Mesodermal cell (in vitro differentiated cells): ENCODE results near the gene LTBP2.
"Not testable (repeated sequence)": the region's sequence is repeated elsewhere in the genome, so short reads cannot be mapped to it uniquely, and the experiment has no call there.

Experiments
- H3K27ac ChIP-seq: 2 replicates; pipeline ENCODE4 v1.7.0; 2013; ENCODE audit warnings: mild to moderate bottlenecking, low read depth, low read length, moderate library complexity; ENCODE audit not compliant: severe bottlenecking
- H3K36me3 ChIP-seq: 2 replicates; pipeline ENCODE4 v1.7.1; 2013; ENCODE audit warnings: mild to moderate bottlenecking, low read length, moderate library complexity; ENCODE audit not compliant: control insufficient read depth, insufficient read depth
- H3K4me1 ChIP-seq: one replicate; pipeline ENCODE4 v1.7.1; 2013; ENCODE audit warnings: mild to moderate bottlenecking, low read length; ENCODE audit not compliant: insufficient read depth, control insufficient read depth, poor library complexity, severe bottlenecking
- H3K4me3 ChIP-seq: 2 replicates; pipeline ENCODE4 v1.7.0; 2013; ENCODE audit warnings: low read length, control low read depth, mild to moderate bottlenecking; ENCODE audit not compliant: insufficient read depth, poor library complexity, severe bottlenecking; ENCODE audit errors: extremely low read depth
- H3K9me3 ChIP-seq: 2 replicates; pipeline ENCODE4 v1.7.1; 2013; ENCODE audit warnings: mild to moderate bottlenecking, low read length, moderate library complexity; ENCODE audit not compliant: control insufficient read depth
- WGBS, 2 experiments: methylation state at CpG; one replicate each; pipeline ENCODE4 v1.1.5; 2013; ENCODE audit warnings: missing lambda C conversion rate in 2 of 2; ENCODE audit not compliant: insufficient coverage in 2 of 2; 5-methylcytosine and 5-hydroxymethylcytosine counted together

LTBP2 gene

GRCh38 chr14:74459289-74459946 is 152.6 kb downstream of the LTBP2 start:
- Histone ChIP-seq H3K4me1 (no peaks in the 10 kb centered on the region), H3K27ac (no peak overlapping the region), H3K4me3 (no peak overlapping the region), H3K9me3 (peaks cover 7% of the 10 kb centered on the region), H3K36me3 (no peaks in the 10 kb centered on the region)
- 76 to 83% methylated on average over 6 to 9 of the region's 10 CpGs for WGBS, 2 experiments

DNA sequence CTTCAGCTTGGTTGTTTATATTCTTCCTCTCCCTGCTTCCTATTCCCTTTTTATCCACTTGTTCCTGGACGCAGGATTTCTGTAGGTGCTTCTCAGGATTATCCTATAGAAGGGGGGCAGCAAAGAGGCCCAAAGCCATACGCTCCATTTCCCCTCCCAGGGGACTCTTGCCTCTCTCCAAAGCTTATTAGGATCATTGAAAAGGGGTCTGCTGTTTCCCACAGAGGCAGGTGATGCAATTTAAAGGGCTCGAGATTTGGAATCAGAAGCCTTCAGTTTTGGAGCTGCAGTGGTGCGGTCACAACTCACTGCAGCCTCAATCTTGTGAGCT is 154.5 kb downstream of the LTBP2 start:
- H3K4me3 ChIP-seq = no peak overlapping the region
- WGBS, 2 experiments = 84 to 100% methylated on average over 3 to 4 of the region's 4 CpGs
- no peak overlapping the region for H3K27ac ChIP-seq
- no peaks in the 10 kb centered on the region for H3K36me3 ChIP-seq
- peaks cover 7% of the 10 kb centered on the region for H3K9me3 ChIP-seq
- H3K4me1 ChIP-seq = no peaks in the 10 kb centered on the region

DNA sequence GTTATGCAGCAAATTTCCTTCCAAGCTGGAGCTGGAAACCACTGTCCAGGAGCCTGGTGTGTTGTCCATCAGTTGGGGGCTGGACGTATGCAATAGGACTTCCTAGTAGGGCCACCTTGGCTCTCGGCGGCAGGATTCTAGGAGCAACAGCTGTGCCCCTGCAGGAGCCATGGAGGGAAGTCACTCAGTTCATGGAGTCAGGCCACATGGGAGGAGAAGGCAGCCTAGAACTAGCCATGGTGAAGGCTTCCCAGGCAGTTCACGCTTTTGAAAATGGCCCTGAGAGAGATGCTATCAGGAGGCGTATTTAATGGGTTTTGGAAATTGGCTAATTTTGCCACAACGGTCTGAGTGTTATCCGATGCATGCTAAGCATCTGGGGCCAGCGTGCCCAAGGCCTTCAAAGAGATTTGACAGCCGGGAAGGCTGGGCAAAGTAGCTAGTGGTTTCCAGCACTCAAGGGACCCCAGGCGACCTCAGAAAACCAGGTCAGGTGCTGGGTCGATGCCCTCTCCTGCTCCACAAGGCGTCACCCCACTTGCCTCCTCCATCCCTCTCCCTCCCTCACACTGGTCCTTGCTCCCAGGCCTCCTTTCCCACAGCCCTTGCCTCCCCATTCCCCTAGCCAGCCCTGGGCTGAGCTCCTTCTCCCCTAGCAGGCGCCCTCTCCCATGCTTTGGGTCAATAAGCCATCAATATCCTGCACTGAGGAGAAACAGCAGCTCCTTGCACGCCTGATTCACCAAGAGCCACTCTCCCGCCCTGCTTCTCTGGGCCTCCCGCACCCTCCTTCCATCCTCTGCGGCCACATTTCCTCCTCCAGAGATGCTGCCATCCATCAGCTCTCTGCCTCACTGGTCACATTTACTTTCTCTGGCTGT is 155.1 kb downstream of the LTBP2 start:
- Histone ChIP-seq H3K9me3 (peaks cover 7% of the 10 kb centered on the region), H3K4me1 (no peaks in the 10 kb centered on the region), H3K36me3 (no peaks in the 10 kb centered on the region), H3K27ac (no peak overlapping the region), H3K4me3 (no peak overlapping the region)
- WGBS, 2 experiments = 89 to 91% methylated on average over 16 to 17 of the region's 17 CpGs

DNA sequence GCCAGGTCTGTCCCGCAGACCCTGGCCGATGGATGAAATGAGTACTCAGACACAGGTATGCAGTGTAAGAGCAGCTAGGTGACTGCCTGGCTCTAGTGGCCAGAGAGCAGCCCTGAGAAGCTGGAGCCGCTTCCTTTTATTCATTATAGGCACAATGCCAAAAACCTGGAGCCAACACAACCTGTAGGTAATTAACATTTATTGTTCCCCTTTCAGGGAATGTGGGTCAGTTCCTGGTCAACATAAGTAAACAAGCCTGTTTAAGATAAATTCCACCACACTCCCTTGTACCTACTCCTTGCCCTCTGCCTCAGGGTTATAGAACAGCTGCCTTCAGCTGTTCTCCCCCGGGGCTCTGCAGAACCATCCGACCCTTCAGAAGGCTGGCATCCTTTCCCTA is 157.6 kb downstream of the LTBP2 start:
- not testable (repeated sequence) for H3K27ac ChIP-seq

More for the DNA sequence above, 157.6 kb downstream of the LTBP2 start:
- H3K4me1 ChIP-seq, H3K4me3 ChIP-seq, H3K36me3 ChIP-seq, H3K9me3 ChIP-seq: not testable (repeated sequence)
- 97 to 100% methylated on average over 3 to 4 of the region's 5 CpGs for WGBS, 2 experiments
